Lower leg skin (tissue), 4 donors: ENCODE data around the gene SYN1. TPM values are rescaled to one million over a fixed set of nuclear protein-coding genes. Genes with fewer than 3 reads are reported as not detected.

Experiments used
- DNase-seq, 2 donors: peaks; one replicate each; pipeline ENCODE4 v3.0.0-alpha.2; 2019; ENCODE audit warnings: low spot score in 2 of 2
- H3K4me3 ChIP-seq: fragments of 200-600 bp; sonication (generic); 2 replicates; pipeline ENCODE4 v1.5.1; 2017; ENCODE audit warnings: mild to moderate bottlenecking, low read depth; ENCODE audit not compliant: poor library complexity, severe bottlenecking
- CTCF ChIP-seq, 3 donors: fragments of 450-650 bp; IDR thresholded peaks; one replicate each; pipeline ENCODE4 v1.5.1; 2016; ENCODE audit warnings: antibody characterized with exemption in 3 of 3, mild to moderate bottlenecking in 3 of 3, moderate library complexity in 2 of 3
- POLR2A ChIP-seq, 2 donors: fragments of 450-650 bp; IDR thresholded peaks; one replicate each; pipeline ENCODE4 v1.6.1; 2016 to 2017; ENCODE audit warnings: antibody characterized with exemption in 2 of 2, mild to moderate bottlenecking in 1 of 2, moderate library complexity in 1 of 2
- WGBS, 2 donors: methylation state at CpG; one replicate each; pipeline ENCODE4 v1.1.5; 2018; 5-methylcytosine and 5-hydroxymethylcytosine counted together
- intact Hi-C: fragments of 100-400 bp; cut with DNase I; formaldehyde crosslinking; loops from one replicate; pipeline ENCODE4 v1.15.0; 2023; ENCODE audit warnings: low total_unique reads
- microRNA-seq, 2 donors: library from miRNA; unstranded; fragments of <30 nt; microRNA quantifications; one replicate each; pipeline ENCODE4, GENCODE V29; 2016; ENCODE audit warnings: borderline replicate concordance in 2 of 2, borderline number of aligned reads in 1 of 2
- total RNA-seq, 4 donors: library from RNA; depleted of rRNA; stranded (reverse); fragments of >200 nt; gene quantifications; one replicate each; pipeline ENCODE4 v1.1.0, GENCODE V29; 2016

SYN1 gene
- total RNA-seq, 4 donors from 2014 or later = 0.10 to 0.72 (median 0.61) TPM; not detected in 1

- H3K4me3 ChIP-seq = no peak overlapping the region
- no peak for DNase-seq
- TF ChIP-seq CTCF (IDR thresholded peaks at IDR 0.05) (no peak), POLR2A (IDR thresholded peaks at IDR 0.05) (no peak)
- intact Hi-C loops = no loop called here
Measured at GRCh38 chrX:47539860-47540259, 79.8 kb downstream of the SYN1 start.

GRCh38 chrX:47530049-47530448 lies 89.6 kb downstream of the SYN1 start:
- no peak for DNase-seq

GRCh38 chrX:47529548-47529947 lies 90.1 kb downstream of the SYN1 start:
- 84 to 100% methylated on average over 2 to 8 of the region's 8 CpGs for WGBS, 2 donors
- no peak overlapping the region for H3K4me3 ChIP-seq
- intact Hi-C loops = loop anchor here (10.0 kb wide), 1 partner anchor 335 kb away; the partner anchor contains the start of gene UBA1
- no peak for TF ChIP-seq CTCF (IDR thresholded peaks at IDR 0.05)
- no peak for TF ChIP-seq POLR2A (IDR thresholded peaks at IDR 0.05)
- DNase-seq = no peak

More at GRCh38 chrX:47530049-47530448, 89.6 kb downstream of the SYN1 start:
- intact Hi-C loops = no loop called here
- TF ChIP-seq CTCF (IDR thresholded peaks at IDR 0.05) (no peak), POLR2A (IDR thresholded peaks at IDR 0.05) (no peak)
- WGBS, 2 donors = 78 to 91% methylated on average over 6 of the region's 6 CpGs
- H3K4me3 ChIP-seq = no peak overlapping the region

- no peak for DNase-seq
- 4 to 28% methylated on average over 14 to 32 of the region's 34 CpGs for WGBS, 2 donors
- peak overlapping the region; percentile 25 for H3K4me3 ChIP-seq
- intact Hi-C loops = loop anchor here (10.0 kb wide), 1 partner anchor 329 kb away; the partner anchor contains the start of gene UBA1
- no peak for TF ChIP-seq POLR2A (IDR thresholded peaks at IDR 0.05)
- no peak for TF ChIP-seq CTCF (IDR thresholded peaks at IDR 0.05)
Measured at GRCh38 chrX:47523713-47524166, 95.9 kb downstream of the SYN1 start.

- intact Hi-C loops = loop anchor here (10.0 kb wide), 1 partner anchor 328 kb away; the partner anchor contains the start of gene UBA1
Measured at GRCh38 chrX:47523297-47523696, 96.4 kb downstream of the SYN1 start.

More at GRCh38 chrX:47523297-47523696, 96.4 kb downstream of the SYN1 start:
- TF ChIP-seq CTCF (IDR thresholded peaks at IDR 0.05) = peak in 1 of 3 donors; percentile 18
- TF ChIP-seq POLR2A (IDR thresholded peaks at IDR 0.05) = no peak
- H3K4me3 ChIP-seq = peak overlapping the region; percentile 25
- WGBS, 2 donors = 1 to 18% methylated on average over 31 to 32 of the region's 33 CpGs
- peak; percentile 50 to 95 for DNase-seq

Small RNA genes lying within 50 kb of the gene (microRNA-seq; reads per million reads assigned to microRNA genes)
- 0 reads per million in 2 donors for gene MIR4769

Other genes with a start within 250 kb of the SYN1 start
- gene ZNF157, start 249.3 kb downstream of the SYN1 start, total RNA-seq = under 1 TPM in 2 of 4 donors, not detected in 2; 0.19 TPM
- 10 to 100 TPM in 2 of 4 donors, 1 to 10 TPM in 2; 4.6 to 12.9 (median 7.7) TPM for gene ZNF41, start 136.6 kb downstream of the SYN1 start, total RNA-seq
- gene ARAF, start 58.7 kb downstream of the SYN1 start, total RNA-seq = 10 to 100 TPM; 26.8 to 46.4 (median 34.5) TPM
- gene TIMP1, start 37.4 kb downstream of the SYN1 start, total RNA-seq = 10 to 100 TPM; 27.5 to 82.1 (median 53.5) TPM
- gene CFP, start 10.1 kb upstream of the SYN1 start, total RNA-seq = 1 to 10 TPM; 3.0 to 7.6 (median 4.5) TPM
- gene ELK1, start 30.7 kb upstream of the SYN1 start, total RNA-seq = 10 to 100 TPM; 19.7 to 28.4 (median 25.5) TPM
- gene UXT, start 39.3 kb upstream of the SYN1 start, total RNA-seq = 100 to 1,000 TPM in 3 of 4 donors, 10 to 100 TPM in 1; 95.7 to 190 (median 125) TPM
- 1 to 10 TPM; 3.5 to 6.3 (median 4.8) TPM for gene ZNF81, start 217.0 kb upstream of the SYN1 start, total RNA-seq